CD4-positive, alpha-beta T cell treated with Interleukin-21 for 1 hour (primary cell): ENCODE measurements around the gene SPPL2A.

Source experiments
- DNase-seq: peaks from one replicate; pipeline ENCODE4 v3.0.0-alpha.2; 2020

SPPL2A gene

GRCh38 chr15:50685976-50686468 lies 79.5 kb downstream of the SPPL2A start:
- DNase-seq: peak; percentile 80

- DNase-seq: no peak
Observed at GRCh38 chr15:50685191-50685975, 80.1 kb downstream of the SPPL2A start.

- DNase-seq: no peak
Observed at GRCh38 chr15:50681467-50681866, 84.0 kb downstream of the SPPL2A start.

- DNase-seq: no peak
Observed at GRCh38 chr15:50676799-50677483, 88.6 kb downstream of the SPPL2A start.

GRCh38 chr15:50675535-50676144 lies 89.9 kb downstream of the SPPL2A start:
- peak; percentile 55 for DNase-seq

- no peak for DNase-seq
Observed at GRCh38 chr15:50670115-50670514, 95.4 kb downstream of the SPPL2A start.

- no peak for DNase-seq
Observed at GRCh38 chr15:50669611-50670010, 95.9 kb downstream of the SPPL2A start.

- no peak for DNase-seq
Observed at GRCh38 chr15:50665938-50666337, 99.6 kb downstream of the SPPL2A start.

- DNase-seq: no peak
Observed at GRCh38 chr15:50655555-50655954, 110.0 kb downstream of the SPPL2A start.

- no peak for DNase-seq
Observed at GRCh38 chr15:50653156-50653743, 112.3 kb downstream of the SPPL2A start.

- no peak for DNase-seq
Observed at GRCh38 chr15:50652671-50653070, 112.8 kb downstream of the SPPL2A start.
